Measurements from ENCODE around the gene LAD1. TPM values are rescaled to one million over a fixed set of nuclear protein-coding genes. Genes with fewer than 3 reads are reported as not detected.

Gene LAD1
- total and polyA plus RNA-seq, 2 of the 4 experiments (the other 2 are of a cell fraction) = under 0.01 to 0.07 TPM

- Histone ChIP-seq H3K18ac (ENCODE audit: low read depth, low read length) (no peak overlapping the region), H2AFZ (replicated peaks; ENCODE audit: low read length, poor library complexity) (no peak overlapping the region), H3K4me2 (ENCODE audit: low read depth, low read length) (no peak overlapping the region), H3K14ac (replicated peaks; ENCODE audit: low read depth, low read length) (no peak overlapping the region), H2AK5ac (ENCODE audit: low read depth, low read length) (no peak overlapping the region), H3K56ac (ENCODE audit: extremely low read depth, insufficient read depth, low read length) (no peak overlapping the region), H3K9me1 (ENCODE audit: insufficient read depth, low read length) (no peaks in the 10 kb centered on the region), H4K8ac (ENCODE audit: low read depth in 2 of 2, low read length in 2 of 2) (no peak overlapping the region), H3K23ac (ENCODE audit: low read depth, low read length) (no peak overlapping the region), H3K36me3 (ENCODE audit: control insufficient read depth, insufficient read depth, low read length) (no peaks in the 10 kb centered on the region), H3K4me3 (ENCODE audit: insufficient read depth, low read depth, low read length) (no peak overlapping the region), H3K79me1 (ENCODE audit: low read depth in 1 of 2, low read length in 2 of 2) (no peaks in the 10 kb centered on the region), H2BK15ac (ENCODE audit: low read depth, low read length) (no peak overlapping the region), H4K5ac (ENCODE audit: low read depth, low read length) (no peak overlapping the region), H3K4ac (ENCODE audit: low read depth, low read length) (no peak overlapping the region), H4K20me1 (ENCODE audit: insufficient read depth, low read length) (no peaks in the 10 kb centered on the region; the same call in 1 of the 2 replicates), H3K4me1 (ENCODE audit: control insufficient read depth, insufficient read depth, low read length) (no peaks in the 10 kb centered on the region), H2BK5ac (ENCODE audit: low read depth, low read length, poor library complexity, severe bottlenecking) (no peak overlapping the region), H3K27me3 (ENCODE audit: control insufficient read depth, insufficient read depth, low read length) (peaks cover 72% of the 10 kb centered on the region), H2AK9ac (replicated peaks; ENCODE audit: low read depth, low read length, poor library complexity) (no peak overlapping the region), H3K9me3 (ENCODE audit: control insufficient read depth, insufficient read depth, low read length) (no peaks in the 10 kb centered on the region), H3K27ac (ENCODE audit: insufficient read depth, low read length) (no peak overlapping the region), H3K9ac (ENCODE audit: low read depth, low read length) (no peak overlapping the region), H2BK120ac (ENCODE audit: low read depth, low read length) (no peak overlapping the region), H2BK20ac (ENCODE audit: low read depth, low read length) (no peak overlapping the region), H4K91ac (ENCODE audit: insufficient read depth, low read depth, low read length) (no peak overlapping the region)
- CTCF ChIA-PET = no interaction called here
- TF ChIP-seq NFE2L2 (IDR thresholded peaks at IDR 0.05; ENCODE audit: low read depth, low read length) (no peak), FOS (IDR thresholded peaks at IDR 0.05; ENCODE audit: low read depth, low read length) (no peak), POLR2A (IDR thresholded peaks at IDR 0.05; ENCODE audit: low read depth, low read length) (no peak), MAZ (IDR thresholded peaks at IDR 0.05; ENCODE audit: borderline replicate concordance, low read depth, low read length) (no peak), CEBPB (IDR thresholded peaks at IDR 0.05; ENCODE audit: low read depth, low read length) (no peak), BHLHE40 (IDR thresholded peaks at IDR 0.05; ENCODE audit: low read depth, low read length) (no peak), CTCF (conservative IDR thresholded peaks at IDR 0.05; ENCODE audit: low read depth, low read length) (no peak), RCOR1 (IDR thresholded peaks at IDR 0.05; ENCODE audit: insufficient replicate concordance, low read length) (no peak), RAD21 (IDR thresholded peaks at IDR 0.05; ENCODE audit: low read length) (no peak), MXI1 (IDR thresholded peaks at IDR 0.05; ENCODE audit: borderline replicate concordance, low read depth, low read length) (no peak), SMC3 (IDR thresholded peaks at IDR 0.05; ENCODE audit: low read depth, low read length) (no peak), USF2 (IDR thresholded peaks at IDR 0.05; ENCODE audit: low read depth, low read length) (no peak), RFX5 (IDR thresholded peaks at IDR 0.05; ENCODE audit: low read depth, low read length) (no peak), CHD1 (IDR thresholded peaks at IDR 0.05; ENCODE audit: low read depth, low read length) (no peak), ELK1 (IDR thresholded peaks at IDR 0.05; ENCODE audit: borderline replicate concordance, low read depth, low read length) (no peak), MAFK (IDR thresholded peaks at IDR 0.05; ENCODE audit: low read depth, low read length) (no peak)
- intact Hi-C loops (cut with micrococcal nuclease) = no loop called here
- dilution Hi-C loops (cut with HindIII; ENCODE audit: low sequenced_read_pairs, unreplicated experiment) = no loop called here
- no TSS peak for BruUV-seq (replicated peaks)
- in situ Hi-C loops (cut with MboI; ENCODE audit: low sequenced_read_pairs) = no loop called here
- WGBS, 2 experiments (ENCODE audit: extremely low coverage in 2 of 2, insufficient read length in 1 of 2) = no CpG with 5 or more reads among the region's 8 CpGs
- no peak for ATAC-seq (ENCODE audit: low read depth)
- no peak for DNase-seq
- POLR2A ChIA-PET (ENCODE audit: unreplicated experiment) = no interaction called here
Measured at GRCh38 chr1:201357211-201357610, 41.9 kb downstream of the LAD1 start.
